ENCODE measurements around the gene EVC. TPM values are rescaled to one million over a fixed set of nuclear protein-coding genes. Genes with fewer than 3 reads are reported as not detected.

Gene EVC
- total and polyA plus RNA-seq, 2 of the 8 experiments (the other 6 are each of a cell fraction or from before 2014, with no cell fraction given), result 2.6 to 9.8 TPM

DNA sequence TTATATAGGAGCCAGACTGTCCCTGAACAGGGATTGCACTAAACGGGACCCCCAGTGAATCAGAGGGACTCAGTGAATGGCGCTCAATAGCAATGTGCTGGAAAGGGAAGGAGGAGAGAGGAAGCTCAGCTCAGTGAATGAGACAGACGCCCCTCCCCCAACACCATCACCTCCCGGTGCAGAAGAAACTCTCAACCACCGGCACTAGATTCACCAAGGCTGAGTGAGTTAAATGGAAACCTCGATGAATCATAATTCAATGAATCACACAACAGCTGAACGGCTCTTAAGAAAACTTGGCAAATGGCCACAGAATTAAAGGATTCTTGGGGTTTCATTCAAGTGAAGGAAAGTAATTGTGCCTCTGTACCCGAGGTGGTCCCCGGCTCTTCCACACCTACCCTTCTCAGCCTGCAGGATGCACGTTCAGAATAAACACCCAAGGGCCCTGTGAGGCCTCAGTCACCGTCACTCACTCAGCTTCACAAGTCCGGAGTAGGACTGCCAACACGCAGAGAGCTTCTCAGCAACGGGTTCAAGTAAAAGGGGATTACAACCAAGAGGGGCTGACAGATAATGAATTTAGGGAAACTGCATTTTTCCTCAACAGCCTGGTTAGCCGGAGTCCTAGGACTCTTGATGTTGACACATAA is 152.6 kb downstream of the EVC start:
- no peak overlapping the region for H3K4ac ChIP-seq (replicated peaks; ENCODE audit: insufficient read length, low read depth, low read length)
- FAIRE-seq (no peak), DNase-seq (ENCODE audit: low read depth in 1 of 2, low spot score in 2 of 2) (no peak)
- no peak overlapping the region for H4K91ac ChIP-seq (replicated peaks; ENCODE audit: insufficient read length, low read length)
- H3K9ac ChIP-seq (replicated peaks in 1 of 4; ENCODE audit: extremely low read depth in 1 of 4, low read depth in 3 of 4, low read length in 3 of 4), result no peak overlapping the region; a peak in 1 of 7 replicates
- no peaks in the 10 kb centered on the region for H3K9me3 ChIP-seq (ENCODE audit: insufficient read depth in 2 of 2, low read depth in 1 of 2, low read length in 1 of 2)
- no peak overlapping the region for H3K4me3 ChIP-seq (ENCODE audit: extremely low read depth in 1 of 4, insufficient read depth in 2 of 4, low read depth in 3 of 4, low read length in 4 of 4)
- H3K79me1 ChIP-seq (ENCODE audit: low read depth, low read length), result peaks cover 20% of the 10 kb centered on the region
- ChIA-PET POLR2A (ENCODE audit: partially characterized antibody) (interaction anchor here (0.6 to 1.6 kb wide), 3 partner anchors 9 to 484 kb away, joined by 3 to 4 read pairs (median 3); no protein-coding TSS in a partner anchor), CTCF (ENCODE audit: partially characterized antibody) (interaction anchor here (1.0 to 1.2 kb wide), 5 partner anchors 13 to 486 kb away, joined by 3 to 5 read pairs (median 4); no protein-coding TSS in a partner anchor)
- no peak overlapping the region for H4K5ac ChIP-seq (ENCODE audit: insufficient read length, low read depth, low read length)
- no peak overlapping the region for H4K8ac ChIP-seq (ENCODE audit: extremely low read depth, insufficient read depth, low read length)
- peaks cover 9 to 28% of the 10 kb centered on the region in 2 experiments for H4K20me1 ChIP-seq (replicated peaks in 1 of 2; ENCODE audit: control insufficient read depth in 1 of 2, insufficient read depth in 2 of 2, low read length in 2 of 2)
- peaks cover 7 to 26% (median 20%) of the 10 kb centered on the region in 4 experiments; a peak in 7 of 8 replicates for H3K36me3 ChIP-seq (ENCODE audit: control insufficient read depth in 2 of 4, insufficient read depth in 4 of 4, low read length in 3 of 4)
- H3K4me2 ChIP-seq (ENCODE audit: insufficient read depth in 1 of 2, low read depth in 2 of 2, low read length in 2 of 2), result no peak overlapping the region; a peak in 1 of 4 replicates
- H3K23ac ChIP-seq (ENCODE audit: insufficient read length), result no peak overlapping the region
- no peak overlapping the region for H2BK12ac ChIP-seq (ENCODE audit: low read depth, low read length)
- H2AFZ ChIP-seq (ENCODE audit: low read length), result no peak overlapping the region
- no peak overlapping the region for H2AK5ac ChIP-seq (ENCODE audit: low read depth, low read length)
- no peak overlapping the region for H3K18ac ChIP-seq (ENCODE audit: extremely low read depth, low read length)
- peaks cover 0 to 10% of the 10 kb centered on the region in 2 experiments; a peak in 2 of 4 replicates for H3K79me2 ChIP-seq (ENCODE audit: control insufficient read depth in 1 of 2, insufficient read depth in 2 of 2, low read length in 2 of 2)
- H2BK20ac ChIP-seq (ENCODE audit: low read length), result no peak overlapping the region
- no peak overlapping the region for H3K14ac ChIP-seq (ENCODE audit: insufficient read length)
- H2BK120ac ChIP-seq (replicated peaks; ENCODE audit: low read depth, low read length), result no peak overlapping the region
- H3K23me2 ChIP-seq (ENCODE audit: low read depth, low read length), result no peaks in the 10 kb centered on the region
- WGBS, 2 experiments (ENCODE audit: extremely low coverage in 1 of 2, insufficient coverage in 1 of 2, insufficient read length in 1 of 2, insufficient replicate concordance in 2 of 2, low coverage in 1 of 2, low lambda C conversion rate in 2 of 2, missing lambda C conversion rate in 1 of 2), result 86% methylated on average over 15 of the region's 15 CpGs; no CpG with 5 or more reads in 1 of the 2 experiments
- no peak overlapping the region for H2BK5ac ChIP-seq (ENCODE audit: low read depth, low read length)
- no peak overlapping the region for H3K27ac ChIP-seq (ENCODE audit: low read depth, low read length)
- H3K4me1 ChIP-seq (replicated peaks in 1 of 4; ENCODE audit: control insufficient read depth in 3 of 4, insufficient read depth in 4 of 4, low read length in 3 of 4), result peaks cover 0 to 9% (median 3%) of the 10 kb centered on the region in 4 experiments; a peak in 3 of 7 replicates
- H2BK15ac ChIP-seq (ENCODE audit: low read length), result no peak overlapping the region
- no peaks in the 10 kb centered on the region for H3K27me3 ChIP-seq (replicated peaks in 1 of 4; ENCODE audit: control insufficient read depth in 3 of 4, extremely low read depth in 1 of 4, insufficient read depth in 3 of 4, low read length in 3 of 4)
- H3K56ac ChIP-seq (replicated peaks; ENCODE audit: insufficient read length, low read depth, low read length), result no peak overlapping the region
- TF ChIP-seq, protein P1, sequence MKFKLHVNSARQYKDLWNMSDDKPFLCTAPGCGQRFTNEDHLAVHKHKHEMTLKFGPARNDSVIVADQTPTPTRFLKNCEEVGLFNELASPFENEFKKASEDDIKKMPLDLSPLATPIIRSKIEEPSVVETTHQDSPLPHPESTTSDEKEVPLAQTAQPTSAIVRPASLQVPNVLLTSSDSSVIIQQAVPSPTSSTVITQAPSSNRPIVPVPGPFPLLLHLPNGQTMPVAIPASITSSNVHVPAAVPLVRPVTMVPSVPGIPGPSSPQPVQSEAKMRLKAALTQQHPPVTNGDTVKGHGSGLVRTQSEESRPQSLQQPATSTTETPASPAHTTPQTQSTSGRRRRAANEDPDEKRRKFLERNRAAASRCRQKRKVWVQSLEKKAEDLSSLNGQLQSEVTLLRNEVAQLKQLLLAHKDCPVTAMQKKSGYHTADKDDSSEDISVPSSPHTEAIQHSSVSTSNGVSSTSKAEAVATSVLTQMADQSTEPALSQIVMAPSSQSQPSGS (IDR thresholded peaks at IDR 0.05; ENCODE audit: low read length), result no peak
- TF ChIP-seq TCF12 (IDR thresholded peaks at IDR 0.05; ENCODE audit: low read depth, low read length) (no peak), RXRA (IDR thresholded peaks at IDR 0.05; ENCODE audit: insufficient read depth, low read depth, low read length) (no peak)

All from H1 (cell line).